Loucy (cell line): ENCODE data around the gene NDUFV2.

Source experiments
- H2AFZ ChIP-seq: fragments of 200-600 bp; sonication (generic); 2 replicates; pipeline ENCODE4 v1.6.0; 2016; ENCODE audit warnings: antibody characterized with exemption, mild to moderate bottlenecking, low read length, moderate library complexity
- H3F3A ChIP-seq: fragments of 200-600 bp; 2 replicates; pipeline ENCODE4 v1.6.0; 2016; ENCODE audit warnings: antibody characterized with exemption, low read depth, mild to moderate bottlenecking
- H3K27me3 ChIP-seq: fragments of 200-600 bp; sonication (generic); 2 replicates; pipeline ENCODE4 v1.6.1; 2014; ENCODE audit warnings: low read length, mild to moderate bottlenecking; ENCODE audit not compliant: insufficient read depth, poor library complexity, severe bottlenecking
- H3K36me3 ChIP-seq: fragments of 200-600 bp; sonication (generic); 2 replicates; pipeline ENCODE4 v1.6.1; 2016; ENCODE audit warnings: low read length; ENCODE audit not compliant: insufficient read depth
- H3K4me1 ChIP-seq: fragments of 200-600 bp; sonication (generic); 2 replicates; pipeline ENCODE4 v1.5.1; 2014; ENCODE audit warnings: low read length, mild to moderate bottlenecking; ENCODE audit not compliant: insufficient read depth, poor library complexity, severe bottlenecking
- H3K4me2 ChIP-seq: fragments of 200-600 bp; sonication (generic); 2 replicates; pipeline ENCODE4 v1.6.0; 2014; ENCODE audit warnings: antibody characterized with exemption, low read length, low read depth, mild to moderate bottlenecking; ENCODE audit not compliant: poor library complexity, severe bottlenecking
- H3K4me3 ChIP-seq: fragments of 200-600 bp; sonication (generic); 2 replicates; pipeline ENCODE4 v1.5.1; 2014; ENCODE audit warnings: low read length, mild to moderate bottlenecking, mixed read lengths; ENCODE audit not compliant: poor library complexity, severe bottlenecking
- H3K79me2 ChIP-seq: fragments of 200-600 bp; sonication (generic); 2 replicates; pipeline ENCODE4 v1.6.1; 2014; ENCODE audit warnings: low read length; ENCODE audit not compliant: insufficient read depth
- H3K9ac ChIP-seq: fragments of 200-600 bp; sonication (generic); 2 replicates; pipeline ENCODE4 v1.6.0; 2014; ENCODE audit warnings: mild to moderate bottlenecking, low read depth, low read length, moderate library complexity; ENCODE audit not compliant: poor library complexity, severe bottlenecking
- H3K9me2 ChIP-seq: fragments of 200-600 bp; sonication (generic); replicated peaks from 2 replicates; pipeline ENCODE4 v1.6.1; 2016; ENCODE audit warnings: low read depth, low read length, mixed read lengths
- H3K9me3 ChIP-seq: fragments of 200-600 bp; sonication (generic); 2 replicates; pipeline ENCODE4 v1.6.1; 2014; ENCODE audit warnings: mild to moderate bottlenecking, antibody characterized with exemption, low read length, low read depth; ENCODE audit not compliant: insufficient read depth
- H4K20me1 ChIP-seq: fragments of 200-600 bp; sonication (generic); 2 replicates; pipeline ENCODE4 v1.6.0; 2014; ENCODE audit warnings: antibody characterized with exemption, low read length, mild to moderate bottlenecking; ENCODE audit not compliant: insufficient read depth, poor library complexity, severe bottlenecking
- EZH2phosphoT487 ChIP-seq: fragments of 200-600 bp; IDR thresholded peaks from 2 replicates; pipeline ENCODE4 v1.6.1; 2018; ENCODE audit warnings: antibody characterized with exemption, mild to moderate bottlenecking, moderate library complexity, borderline replicate concordance
- TF ChIP-seq, protein P1 (sequence below): fragments of 200-600 bp; sonication (generic); conservative IDR thresholded peaks from 2 replicates; pipeline ENCODE4 v1.5.1; 2014; ENCODE audit warnings: mild to moderate bottlenecking, antibody characterized with exemption, low read length

NDUFV2 gene

DNA sequence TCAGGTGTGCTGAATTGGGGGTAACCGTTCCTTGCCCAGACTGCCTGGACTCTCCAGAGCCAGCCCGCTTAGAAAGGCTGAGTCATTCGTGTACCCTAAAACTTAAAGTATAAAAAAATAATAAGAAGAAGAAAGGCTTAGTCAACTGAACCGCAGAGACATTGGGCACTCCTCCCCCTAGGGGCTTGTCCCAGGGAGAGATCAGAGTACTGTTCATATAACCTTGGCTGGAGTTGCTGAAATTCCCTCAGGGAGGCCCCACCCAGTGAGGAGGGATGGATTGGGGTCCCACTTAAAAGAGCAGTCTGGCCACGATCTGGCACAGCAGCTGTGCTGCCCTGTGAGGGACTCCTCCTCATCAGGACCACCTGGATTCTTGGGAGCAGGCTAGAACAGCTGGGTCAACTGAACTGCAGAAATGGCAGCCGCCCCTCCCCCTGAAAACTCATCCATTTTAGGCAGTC is 71.3 kb downstream of the NDUFV2 start:
- Histone ChIP-seq H3K4me2 (no peak overlapping the region), H3K4me3 (no peak overlapping the region), H3K79me2 (peaks cover 53% of the 10 kb centered on the region), H3K9me2 (no peaks in the 10 kb centered on the region), H2AFZ (no peak overlapping the region), H3K9ac (no peak overlapping the region), H3K36me3 (no peaks in the 10 kb centered on the region), H3K4me1 (no peaks in the 10 kb centered on the region), H3F3A (no peaks in the 10 kb centered on the region), H3K9me3 (no peaks in the 10 kb centered on the region), H4K20me1 (peaks cover 5% of the 10 kb centered on the region), H3K27me3 (no peaks in the 10 kb centered on the region)
- TF ChIP-seq EZH2phosphoT487: no peak
- TF ChIP-seq, protein P1, sequence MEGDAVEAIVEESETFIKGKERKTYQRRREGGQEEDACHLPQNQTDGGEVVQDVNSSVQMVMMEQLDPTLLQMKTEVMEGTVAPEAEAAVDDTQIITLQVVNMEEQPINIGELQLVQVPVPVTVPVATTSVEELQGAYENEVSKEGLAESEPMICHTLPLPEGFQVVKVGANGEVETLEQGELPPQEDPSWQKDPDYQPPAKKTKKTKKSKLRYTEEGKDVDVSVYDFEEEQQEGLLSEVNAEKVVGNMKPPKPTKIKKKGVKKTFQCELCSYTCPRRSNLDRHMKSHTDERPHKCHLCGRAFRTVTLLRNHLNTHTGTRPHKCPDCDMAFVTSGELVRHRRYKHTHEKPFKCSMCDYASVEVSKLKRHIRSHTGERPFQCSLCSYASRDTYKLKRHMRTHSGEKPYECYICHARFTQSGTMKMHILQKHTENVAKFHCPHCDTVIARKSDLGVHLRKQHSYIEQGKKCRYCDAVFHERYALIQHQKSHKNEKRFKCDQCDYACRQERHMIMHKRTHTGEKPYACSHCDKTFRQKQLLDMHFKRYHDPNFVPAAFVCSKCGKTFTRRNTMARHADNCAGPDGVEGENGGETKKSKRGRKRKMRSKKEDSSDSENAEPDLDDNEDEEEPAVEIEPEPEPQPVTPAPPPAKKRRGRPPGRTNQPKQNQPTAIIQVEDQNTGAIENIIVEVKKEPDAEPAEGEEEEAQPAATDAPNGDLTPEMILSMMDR: no peak

DNA sequence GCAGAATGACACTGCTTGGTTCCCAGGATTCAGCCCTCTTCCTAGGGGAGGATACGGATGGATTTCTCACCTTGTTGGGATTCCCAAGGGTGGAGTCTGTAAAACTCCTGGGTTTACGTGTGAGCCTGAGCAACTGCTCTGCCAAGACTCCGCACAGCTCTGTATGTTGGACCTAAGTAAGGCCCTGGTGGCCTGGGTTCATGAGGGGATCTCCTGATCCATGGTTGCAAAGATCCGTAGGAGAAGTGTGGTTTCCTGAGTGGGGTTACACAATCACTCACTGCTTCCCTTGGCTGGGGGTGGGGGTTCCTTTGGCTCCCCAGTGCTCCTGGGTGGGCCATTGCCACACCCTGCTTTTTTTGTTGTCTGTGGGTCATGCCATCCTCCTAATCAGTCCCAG is 71.8 kb downstream of the NDUFV2 start:
- TF ChIP-seq, protein P1: no peak
- no peak for TF ChIP-seq EZH2phosphoT487
- Histone ChIP-seq H3K9me3 (no peaks in the 10 kb centered on the region), H3K4me1 (no peaks in the 10 kb centered on the region), H4K20me1 (peaks cover 5% of the 10 kb centered on the region), H3K4me3 (no peak overlapping the region), H3F3A (no peaks in the 10 kb centered on the region), H3K36me3 (no peaks in the 10 kb centered on the region), H3K9me2 (no peaks in the 10 kb centered on the region), H3K27me3 (no peaks in the 10 kb centered on the region), H3K4me2 (no peak overlapping the region), H3K9ac (no peak overlapping the region), H3K79me2 (peaks cover 58% of the 10 kb centered on the region), H2AFZ (no peak overlapping the region)

DNA sequence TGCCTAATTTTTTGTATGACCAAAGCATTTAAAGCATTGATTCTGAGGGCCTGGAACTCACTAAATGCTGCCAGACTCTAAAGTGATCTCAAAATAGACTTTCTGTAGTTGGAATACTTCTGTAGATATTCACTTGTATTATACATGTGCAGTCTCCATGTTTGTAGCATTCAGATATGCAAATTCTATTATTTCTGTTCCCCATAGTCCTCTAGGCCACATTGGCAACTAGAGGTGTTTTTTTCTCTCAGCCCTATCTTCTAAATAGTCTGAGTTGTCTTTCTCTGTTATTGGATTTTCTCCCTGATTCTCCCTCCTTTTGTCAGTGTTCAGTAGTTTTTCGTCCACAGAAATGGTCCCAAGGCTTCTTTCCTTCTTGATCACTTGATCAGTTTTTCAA is 72.6 kb downstream of the NDUFV2 start:
- Histone ChIP-seq H4K20me1 (peaks cover 5% of the 10 kb centered on the region), H3K36me3 (no peaks in the 10 kb centered on the region), H3K4me1 (no peaks in the 10 kb centered on the region), H3K9ac (no peak overlapping the region), H3K27me3 (no peaks in the 10 kb centered on the region), H3K9me3 (no peaks in the 10 kb centered on the region), H3K79me2 (peaks cover 66% of the 10 kb centered on the region), H3F3A (no peaks in the 10 kb centered on the region), H3K9me2 (no peaks in the 10 kb centered on the region), H3K4me3 (no peak overlapping the region), H2AFZ (no peak overlapping the region), H3K4me2 (no peak overlapping the region)
- TF ChIP-seq, protein P1: no peak
- TF ChIP-seq EZH2phosphoT487: no peak
